ENCODE measurements around the gene ZNF169.
"Not testable (repeated sequence)": the region's sequence is repeated elsewhere in the genome, so short reads cannot be mapped to it uniquely, and the experiment has no call there.

- TF ChIP-seq EZH2 (IDR thresholded peaks at IDR 0.05; ENCODE audit: insufficient read depth, poor library complexity, severe bottlenecking); EZH2phosphoT487 (IDR thresholded peaks at IDR 0.05; ENCODE audit: insufficient read depth, low read depth): not testable (repeated sequence)
Observed at GRCh38 chr9:94338723-94339122, 79.6 kb downstream of the ZNF169 start.

All from GM23248 (cell line).